Hepatic stellate cell (primary cell): ENCODE measurements around the gene MAML3.
A peak's percentile ranks its signal among the peaks of the same experiment; 100 is the strongest.

ENCODE experiments used
- DNase-seq: peaks from one replicate; pipeline ENCODE4 v3.0.0; 2011; ENCODE audit warnings: low spot score

Gene MAML3

GRCh38 chr4:140099983-140100382, 54.0 kb downstream of the MAML3 start:
- DNase-seq = no peak

GRCh38 chr4:140098455-140099160, 55.4 kb downstream of the MAML3 start:
- DNase-seq = no peak

- no peak for DNase-seq
These were observed 56.4 kb downstream of the MAML3 start for GRCh38 chr4:140097572-140097971.

GRCh38 chr4:140096921-140097320, 57.1 kb downstream of the MAML3 start:
- no peak for DNase-seq

- DNase-seq = no peak
These were observed 57.5 kb downstream of the MAML3 start for GRCh38 chr4:140096483-140096861.

GRCh38 chr4:140095694-140096482, 58.1 kb downstream of the MAML3 start:
- DNase-seq = peak; percentile 75

GRCh38 chr4:140094438-140095420, 59.3 kb downstream of the MAML3 start:
- no peak for DNase-seq

- DNase-seq = no peak
These were observed 61.7 kb downstream of the MAML3 start for GRCh38 chr4:140092094-140092851.

GRCh38 chr4:140091305-140091704, 62.7 kb downstream of the MAML3 start:
- no peak for DNase-seq

GRCh38 chr4:140090215-140090731, 63.7 kb downstream of the MAML3 start:
- DNase-seq = no peak

- DNase-seq = no peak
These were observed 64.8 kb downstream of the MAML3 start for GRCh38 chr4:140089216-140089615.

- no peak for DNase-seq
These were observed 65.5 kb downstream of the MAML3 start for GRCh38 chr4:140088323-140088967.

GRCh38 chr4:140085881-140086280, 68.1 kb downstream of the MAML3 start:
- DNase-seq = no peak

GRCh38 chr4:140085062-140085622, 68.8 kb downstream of the MAML3 start:
- no peak for DNase-seq

GRCh38 chr4:140084385-140084784, 69.6 kb downstream of the MAML3 start:
- DNase-seq = no peak

- DNase-seq = no peak
These were observed 71.6 kb downstream of the MAML3 start for GRCh38 chr4:140082391-140082755.

- DNase-seq = no peak
These were observed 72.2 kb downstream of the MAML3 start for GRCh38 chr4:140081641-140082390.

GRCh38 chr4:140080883-140081282, 73.1 kb downstream of the MAML3 start:
- no peak for DNase-seq

GRCh38 chr4:140078366-140078765, 75.6 kb downstream of the MAML3 start:
- DNase-seq = no peak

GRCh38 chr4:140076307-140076706, 77.7 kb downstream of the MAML3 start:
- no peak for DNase-seq
